ENCODE data around the gene TACC3.

Gene TACC3

DNA sequence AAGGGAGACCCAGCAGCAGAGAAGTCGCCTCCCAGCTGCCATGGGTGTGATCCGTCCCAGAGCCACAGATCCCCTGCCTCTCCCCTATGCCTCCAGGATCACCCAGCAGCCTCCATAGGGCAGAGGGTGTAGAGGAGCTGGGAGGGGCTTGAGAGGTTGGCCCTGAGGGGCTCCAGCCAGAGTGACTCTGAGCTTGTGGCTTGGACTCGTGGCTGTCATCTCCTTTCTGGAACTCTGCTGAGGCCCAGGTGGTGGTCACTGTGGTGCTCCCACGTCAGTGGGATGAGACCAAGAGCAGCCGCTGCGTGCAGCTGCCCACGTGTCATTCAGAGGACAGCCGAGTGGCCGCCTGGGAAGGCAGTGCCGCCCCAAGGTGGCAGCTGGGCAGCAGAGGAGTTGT lies 4.2 kb downstream of the TACC3 start:
- DNase-seq = no peak

DNA sequence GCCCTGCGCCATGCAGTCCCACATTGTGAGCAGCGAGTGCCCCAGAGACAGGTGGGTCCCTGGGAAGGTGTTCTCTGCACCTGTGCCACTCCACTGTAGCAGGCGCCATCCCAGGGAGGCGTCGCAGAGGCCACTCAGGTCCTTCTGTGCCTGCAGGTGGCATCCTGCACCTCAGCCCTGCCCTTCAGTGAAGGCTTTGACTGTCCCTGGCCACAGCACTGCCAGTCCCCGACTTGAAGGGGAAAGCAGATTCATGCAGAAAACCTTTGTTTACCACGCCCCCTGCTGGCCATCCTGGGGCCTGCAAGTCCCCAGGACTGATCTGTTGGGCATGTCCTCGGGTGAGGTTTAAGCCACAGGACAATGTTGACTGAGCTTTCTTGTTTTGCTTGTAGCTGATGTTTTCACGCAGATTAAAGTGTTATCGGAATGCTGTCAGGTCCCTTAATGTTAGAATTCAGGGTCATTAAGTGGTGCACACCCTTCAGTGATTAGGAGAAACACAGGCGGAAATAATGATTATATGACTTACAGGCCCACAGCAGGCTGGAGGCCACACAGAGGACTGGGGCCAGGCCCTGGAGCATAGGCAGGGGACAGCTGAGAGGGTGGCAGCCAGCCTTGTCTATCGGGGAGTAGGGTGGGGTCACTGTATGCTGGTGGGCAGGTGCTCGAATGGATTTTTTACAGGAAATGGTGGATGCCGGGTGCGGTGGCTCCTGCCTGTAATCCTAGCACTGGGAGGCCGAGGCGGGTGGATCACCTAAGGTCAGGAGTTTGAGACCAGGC lies 5.0 kb downstream of the TACC3 start:
- peak; percentile 90 for DNase-seq

DNA sequence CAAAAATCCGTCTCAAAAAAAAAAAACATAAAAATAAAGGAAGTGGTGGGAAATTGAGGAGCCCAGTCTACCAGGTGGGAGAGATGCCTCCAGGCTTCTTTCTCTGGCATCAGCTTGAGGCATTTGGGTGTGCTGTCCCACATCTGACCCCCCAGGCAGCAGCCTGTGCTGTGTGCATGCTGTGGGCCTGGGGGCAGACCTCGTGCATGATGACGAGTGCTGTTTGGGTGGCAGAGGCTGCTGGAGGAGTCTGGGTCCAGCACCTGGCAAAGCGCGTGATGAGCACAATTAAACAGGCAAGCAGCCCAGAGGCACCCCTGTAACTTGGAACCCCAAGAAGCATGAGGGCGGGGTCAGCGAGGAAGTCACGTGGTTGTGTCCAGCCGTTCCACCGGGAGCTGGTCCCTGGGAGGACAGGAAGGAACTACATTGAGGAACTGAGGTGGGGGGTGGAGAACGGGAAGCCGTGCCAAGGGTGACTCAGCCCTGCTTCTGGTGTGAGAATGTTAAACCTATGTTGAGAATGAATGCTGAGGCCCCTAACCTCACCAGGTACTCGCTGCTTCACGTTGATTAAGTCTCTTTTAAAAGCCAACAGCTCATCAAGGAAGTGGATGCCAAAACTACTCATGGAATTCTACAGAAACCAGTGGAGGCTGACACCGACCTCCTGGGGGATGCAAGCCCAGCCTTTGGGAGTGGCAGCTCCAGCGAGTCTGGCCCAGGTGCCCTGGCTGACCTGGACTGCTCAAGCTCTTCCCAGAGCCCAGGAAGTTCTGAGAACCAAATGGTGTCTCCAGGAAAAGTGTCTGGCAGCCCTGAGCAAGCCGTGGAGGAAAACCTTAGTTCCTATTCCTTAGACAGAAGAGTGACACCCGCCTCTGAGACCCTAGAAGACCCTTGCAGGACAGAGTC lies 6.1 kb downstream of the TACC3 start:
- no peak for DNase-seq

DNA sequence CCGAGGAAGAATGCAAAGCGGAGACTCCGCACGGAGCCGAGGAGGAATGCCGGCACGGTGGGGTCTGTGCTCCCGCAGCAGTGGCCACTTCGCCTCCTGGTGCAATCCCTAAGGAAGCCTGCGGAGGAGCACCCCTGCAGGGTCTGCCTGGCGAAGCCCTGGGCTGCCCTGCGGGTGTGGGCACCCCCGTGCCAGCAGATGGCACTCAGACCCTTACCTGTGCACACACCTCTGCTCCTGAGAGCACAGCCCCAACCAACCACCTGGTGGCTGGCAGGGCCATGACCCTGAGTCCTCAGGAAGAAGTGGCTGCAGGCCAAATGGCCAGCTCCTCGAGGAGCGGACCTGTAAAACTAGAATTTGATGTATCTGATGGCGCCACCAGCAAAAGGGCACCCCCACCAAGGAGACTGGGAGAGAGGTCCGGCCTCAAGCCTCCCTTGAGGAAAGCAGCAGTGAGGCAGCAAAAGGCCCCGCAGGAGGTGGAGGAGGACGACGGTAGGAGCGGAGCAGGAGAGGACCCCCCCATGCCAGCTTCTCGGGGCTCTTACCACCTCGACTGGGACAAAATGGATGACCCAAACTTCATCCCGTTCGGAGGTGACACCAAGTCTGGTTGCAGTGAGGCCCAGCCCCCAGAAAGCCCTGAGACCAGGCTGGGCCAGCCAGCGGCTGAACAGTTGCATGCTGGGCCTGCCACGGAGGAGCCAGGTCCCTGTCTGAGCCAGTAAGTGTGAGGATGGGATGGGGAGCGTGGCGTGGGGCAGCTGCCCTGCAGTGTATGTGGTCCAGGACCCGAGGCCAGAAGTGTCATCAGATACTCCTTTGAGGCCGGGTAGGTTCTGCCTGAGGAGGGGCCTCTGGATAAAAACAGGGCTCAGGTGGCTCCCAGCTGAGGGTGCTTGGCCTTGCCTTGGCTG lies 7.0 kb downstream of the TACC3 start:
- DNase-seq = no peak

DNA sequence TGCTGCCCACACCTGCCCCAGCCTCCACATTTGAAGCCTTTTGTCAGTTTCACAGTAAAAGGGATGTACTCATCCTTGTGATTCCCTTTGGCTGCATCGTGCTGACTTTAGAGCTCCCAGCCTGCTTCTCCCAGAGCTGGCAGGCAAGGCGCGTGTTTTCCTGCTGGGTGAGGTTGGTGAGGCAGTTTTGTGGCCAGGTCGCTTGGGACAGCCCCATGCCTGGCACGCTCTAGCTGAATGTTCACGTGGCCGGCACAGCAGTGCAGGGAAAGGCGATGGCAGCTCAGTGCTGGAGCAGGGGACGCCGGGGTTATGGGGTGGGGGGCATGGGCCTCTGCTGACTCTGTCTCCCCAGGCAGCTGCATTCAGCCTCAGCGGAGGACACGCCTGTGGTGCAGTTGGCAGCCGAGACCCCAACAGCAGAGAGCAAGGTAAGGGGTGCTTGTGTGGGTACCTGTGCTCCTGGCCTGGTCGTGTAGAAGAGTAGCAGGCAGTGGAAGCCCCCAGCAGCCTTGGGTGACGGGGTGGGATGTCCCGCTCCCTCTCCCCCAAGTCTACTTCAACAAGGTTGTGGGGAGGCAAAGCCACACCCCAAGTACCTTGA lies 9.3 kb downstream of the TACC3 start:
- DNase-seq = no peak

DNA sequence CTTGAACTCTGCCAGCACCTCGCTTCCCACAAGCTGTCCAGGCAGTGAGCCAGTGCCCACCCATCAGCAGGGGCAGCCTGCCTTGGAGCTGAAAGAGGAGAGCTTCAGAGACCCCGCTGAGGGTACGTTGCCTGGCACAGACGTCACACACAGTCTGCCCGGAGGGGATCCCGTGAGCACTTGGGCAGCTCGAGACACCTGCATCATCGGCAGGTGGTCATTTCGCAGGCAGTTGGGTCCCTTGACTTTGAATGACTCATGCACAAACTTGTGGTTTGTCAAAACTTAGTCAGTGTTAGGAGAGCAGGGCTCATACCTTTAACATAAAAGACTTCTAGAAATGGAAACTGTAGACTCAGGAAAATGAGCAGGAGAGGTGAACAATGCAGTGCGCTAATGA lies 9.9 kb downstream of the TACC3 start:
- DNase-seq = no peak

DNA sequence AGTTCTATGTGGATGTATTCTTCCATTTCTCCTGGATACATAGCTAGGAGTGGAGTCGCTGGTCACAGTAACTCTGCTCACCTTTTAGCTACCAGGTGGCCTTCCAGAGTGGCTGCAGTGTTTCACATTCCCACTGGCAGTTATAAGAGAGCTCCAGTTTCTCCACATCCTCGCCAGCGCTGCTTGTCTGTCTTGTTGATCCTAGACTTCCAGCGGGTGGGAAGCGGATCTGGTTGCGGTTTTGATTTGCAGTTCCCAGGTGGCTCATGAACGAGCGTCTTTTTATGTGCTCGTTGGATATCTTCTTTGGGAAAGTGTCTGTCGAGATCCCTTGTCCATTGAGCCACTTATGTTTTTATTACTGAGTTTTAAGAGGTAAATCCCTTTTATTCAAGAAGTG lies 11.6 kb downstream of the TACC3 start:
- no peak for DNase-seq

DNA sequence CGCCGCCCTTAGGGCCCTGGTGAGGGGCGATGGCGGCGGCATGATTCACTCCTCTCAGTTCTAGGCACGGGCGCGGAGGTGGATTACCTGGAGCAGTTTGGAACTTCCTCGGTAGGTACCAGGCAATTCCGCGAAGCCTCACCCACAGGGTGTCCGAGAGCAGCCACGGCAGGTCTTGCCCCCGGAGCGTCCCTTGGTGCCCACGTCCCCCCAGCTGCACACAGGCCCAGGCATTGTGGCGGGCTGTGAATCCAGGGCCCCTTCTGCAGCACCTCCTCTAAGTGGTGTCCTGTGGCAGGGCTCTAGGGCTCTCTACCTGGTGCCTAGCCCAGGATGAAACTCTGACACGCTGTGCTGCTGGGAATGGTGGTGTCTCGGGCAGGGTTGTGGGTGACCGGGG lies 13.9 kb downstream of the TACC3 start:
- DNase-seq = no peak

DNA sequence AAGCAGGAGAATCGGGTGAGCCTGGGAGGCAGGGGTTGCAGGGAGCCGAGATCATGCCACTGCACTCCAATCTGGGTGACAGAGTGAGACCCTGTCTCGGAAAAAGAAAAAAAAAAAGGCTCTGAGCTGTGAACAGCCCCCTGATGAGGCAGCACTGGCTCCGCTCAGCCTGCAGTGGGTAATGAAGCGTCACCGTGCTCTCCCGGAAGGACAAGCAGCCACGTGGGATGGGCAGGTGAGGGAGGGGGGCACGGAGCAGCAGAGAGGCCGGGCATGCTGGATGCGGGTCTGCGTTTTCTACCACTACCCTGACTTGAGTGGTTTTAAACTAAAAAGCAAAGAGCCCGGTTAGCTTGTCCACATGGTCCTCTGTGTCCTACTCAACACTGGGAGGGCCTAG lies 15.5 kb downstream of the TACC3 start:
- no peak for DNase-seq

DNA sequence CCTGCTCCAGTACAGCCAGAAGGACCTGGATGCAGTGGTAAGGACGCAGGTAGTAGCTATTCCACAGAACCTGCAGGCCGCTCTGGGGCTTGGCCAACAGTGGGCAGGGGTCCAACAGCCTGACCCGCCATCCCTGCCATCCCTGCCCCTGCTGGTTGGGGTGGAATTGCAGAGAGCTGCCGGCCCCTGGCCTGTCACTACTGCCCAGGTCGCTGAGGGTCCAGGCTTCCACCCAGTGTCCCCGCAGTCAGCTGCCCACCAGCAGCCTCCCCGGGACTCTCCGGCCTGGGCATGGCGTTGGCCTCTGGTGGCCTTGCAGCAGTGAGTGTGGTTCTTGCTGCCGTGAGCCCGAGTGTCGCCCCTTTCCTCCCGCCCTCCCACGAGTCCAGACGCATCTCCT lies 16.3 kb downstream of the TACC3 start:
- DNase-seq = no peak

DNA sequence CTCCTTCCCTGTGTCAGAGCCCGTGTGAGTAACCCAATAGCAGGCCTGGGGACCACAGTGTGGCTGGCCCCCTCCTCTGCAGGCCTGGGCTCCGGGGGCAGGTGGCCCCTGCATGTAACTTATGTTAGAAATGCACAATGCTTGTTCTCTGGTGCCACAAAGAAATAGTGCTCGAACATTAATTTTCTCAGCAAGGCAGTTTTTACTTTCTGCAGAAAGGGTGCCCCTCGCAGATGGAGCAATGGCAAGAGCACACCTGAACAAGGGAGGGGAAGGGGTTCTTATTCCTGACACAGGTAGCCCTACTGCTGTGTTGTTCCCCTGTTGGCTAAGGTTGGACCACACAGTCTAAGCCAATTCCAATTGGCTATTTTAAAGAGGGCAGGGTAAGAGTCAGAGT lies 17.1 kb downstream of the TACC3 start:
- DNase-seq = no peak

DNA sequence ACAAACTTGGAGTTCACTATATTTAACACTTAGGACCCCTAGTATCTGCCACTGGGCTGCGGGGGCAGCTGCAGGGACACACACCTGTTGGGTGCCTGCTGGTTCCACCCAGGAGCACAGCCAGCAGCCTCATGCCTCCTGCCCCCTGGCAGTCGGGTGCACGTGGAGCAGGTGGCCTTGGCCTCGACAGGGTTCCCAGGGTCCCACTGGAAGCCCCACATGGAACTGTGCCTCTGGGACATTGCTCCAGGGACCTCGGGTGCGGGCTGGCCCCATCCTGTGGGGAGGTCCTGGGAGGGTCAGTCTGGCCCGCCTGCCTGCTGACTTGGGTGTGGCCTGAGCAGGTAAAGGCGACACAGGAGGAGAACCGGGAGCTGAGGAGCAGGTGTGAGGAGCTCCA lies 18.0 kb downstream of the TACC3 start:
- no peak for DNase-seq

DNA sequence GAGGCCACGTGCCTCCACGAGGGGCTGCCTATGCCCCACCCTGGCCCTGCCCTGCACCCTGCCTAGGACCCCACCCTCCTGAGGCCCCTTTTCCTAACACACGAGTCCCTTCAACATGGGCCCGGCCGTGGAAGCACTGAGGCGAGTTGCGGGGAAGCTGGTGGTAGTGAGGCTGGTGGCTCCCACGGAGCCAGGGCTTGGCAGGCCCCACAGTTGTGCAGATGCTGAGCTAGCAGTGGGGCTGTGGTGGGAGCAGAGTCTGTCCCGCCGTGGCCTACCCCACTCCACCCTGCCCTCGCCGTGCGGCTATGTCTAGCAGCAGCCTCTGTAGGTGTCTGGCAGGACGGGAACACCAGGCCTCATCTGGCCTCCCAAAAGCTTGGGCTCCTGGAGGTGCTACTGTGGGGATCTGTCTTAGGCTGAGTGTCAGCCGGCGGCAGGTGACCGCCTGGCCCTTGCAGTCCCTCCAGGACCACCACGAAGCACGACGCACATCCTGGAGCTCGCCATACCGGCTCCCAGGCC lies 18.8 kb downstream of the TACC3 start:
- no peak for DNase-seq

DNA sequence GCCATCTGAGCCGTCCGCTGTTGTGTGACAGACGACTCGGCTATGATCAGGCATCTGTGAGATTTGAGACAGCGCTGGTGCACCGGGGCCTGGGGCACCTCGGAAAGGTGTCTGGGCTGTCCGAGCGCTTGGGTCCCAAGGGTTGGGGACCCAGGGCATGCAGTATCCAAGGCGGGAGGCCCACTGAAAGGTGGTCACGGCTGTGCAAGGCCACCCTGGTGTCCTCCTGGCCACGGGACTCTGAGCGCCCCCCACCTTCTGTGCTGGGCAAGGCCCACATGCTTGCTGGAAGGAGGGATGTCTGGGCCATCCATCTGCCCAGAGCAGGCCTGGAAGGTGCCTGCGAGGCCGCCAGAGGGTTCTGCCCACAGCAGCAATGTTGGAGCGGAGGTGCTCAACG lies 19.9 kb downstream of the TACC3 start:
- DNase-seq = no peak

DNA sequence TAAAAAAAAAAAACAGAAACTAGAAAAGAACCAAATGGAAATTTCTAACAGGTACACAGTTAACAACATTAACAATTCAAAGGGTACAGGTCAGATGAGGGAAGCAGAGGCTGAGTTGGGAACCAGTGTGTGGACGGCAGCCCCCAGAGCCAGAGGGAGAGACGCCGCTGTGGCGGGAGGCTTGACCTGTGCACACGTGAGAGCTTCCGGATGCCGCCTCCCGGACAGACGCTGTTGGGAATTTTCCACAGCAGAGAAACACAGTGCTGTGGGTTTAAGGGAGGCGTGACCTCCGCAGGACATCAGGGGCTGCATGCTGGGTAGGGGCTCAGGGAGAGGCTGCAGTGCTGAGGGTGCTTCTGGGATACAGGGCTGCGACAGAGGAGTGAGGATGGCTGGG lies 22.2 kb downstream of the TACC3 start:
- DNase-seq = no peak

DNA sequence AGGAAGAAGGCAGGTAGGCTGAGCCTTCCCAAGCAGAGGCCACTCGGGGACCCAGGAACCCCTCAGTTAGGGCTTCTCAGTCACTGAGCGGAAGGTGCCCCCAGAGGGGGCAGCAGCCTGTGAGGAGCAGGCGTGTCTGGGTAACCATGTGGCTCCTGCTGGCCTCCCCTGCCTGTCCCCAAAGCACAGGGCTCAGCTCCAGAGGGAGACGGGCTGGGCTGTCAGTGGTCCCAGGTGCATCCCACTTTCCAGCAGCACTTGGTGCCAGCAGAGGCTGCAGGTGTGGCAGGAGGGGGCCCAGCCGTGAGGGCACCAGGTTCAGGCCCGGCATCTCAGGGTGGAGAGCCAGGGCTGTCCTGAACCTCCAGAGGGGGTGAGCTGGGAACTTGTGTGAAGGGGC lies 22.7 kb downstream of the TACC3 start:
- DNase-seq = no peak

DNA sequence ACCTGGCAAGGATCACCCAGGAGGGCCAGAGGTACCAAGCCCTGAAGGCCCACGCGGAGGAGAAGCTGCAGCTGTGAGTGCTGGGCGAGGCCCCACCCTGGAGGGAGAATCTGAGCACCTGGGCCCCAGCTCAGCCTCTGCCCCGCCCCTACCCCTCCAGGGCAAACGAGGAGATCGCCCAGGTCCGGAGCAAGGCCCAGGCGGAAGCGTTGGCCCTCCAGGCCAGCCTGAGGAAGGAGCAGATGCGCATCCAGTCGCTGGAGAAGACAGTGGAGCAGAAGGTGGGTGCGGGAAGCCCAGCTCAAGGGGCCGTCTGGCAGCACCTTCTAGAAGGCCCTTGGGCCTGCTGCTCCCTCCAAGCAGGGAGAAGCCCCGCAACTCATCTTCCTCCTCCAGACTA lies 23.2 kb downstream of the TACC3 start:
- no peak for DNase-seq

DNA sequence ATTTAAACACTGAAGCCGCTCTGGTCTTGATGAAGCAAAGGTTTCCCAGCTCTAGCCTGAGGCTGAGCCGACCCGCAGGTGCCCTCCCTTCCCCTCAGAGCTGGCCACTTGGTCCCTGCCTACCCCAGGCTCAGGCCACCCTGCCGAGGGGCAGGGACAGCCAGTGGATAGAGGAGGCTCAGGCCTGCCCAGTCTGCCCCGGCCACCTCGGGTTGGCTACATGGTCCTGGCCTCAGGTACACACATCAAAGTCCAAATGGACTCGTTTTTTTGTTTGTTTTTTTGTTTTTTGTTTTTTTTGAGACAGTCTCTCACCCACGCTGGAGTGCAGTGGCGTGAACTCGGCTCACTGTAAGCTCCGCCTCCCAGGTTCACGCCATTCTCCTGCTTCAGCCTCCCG lies 23.8 kb downstream of the TACC3 start:
- no peak for DNase-seq

DNA sequence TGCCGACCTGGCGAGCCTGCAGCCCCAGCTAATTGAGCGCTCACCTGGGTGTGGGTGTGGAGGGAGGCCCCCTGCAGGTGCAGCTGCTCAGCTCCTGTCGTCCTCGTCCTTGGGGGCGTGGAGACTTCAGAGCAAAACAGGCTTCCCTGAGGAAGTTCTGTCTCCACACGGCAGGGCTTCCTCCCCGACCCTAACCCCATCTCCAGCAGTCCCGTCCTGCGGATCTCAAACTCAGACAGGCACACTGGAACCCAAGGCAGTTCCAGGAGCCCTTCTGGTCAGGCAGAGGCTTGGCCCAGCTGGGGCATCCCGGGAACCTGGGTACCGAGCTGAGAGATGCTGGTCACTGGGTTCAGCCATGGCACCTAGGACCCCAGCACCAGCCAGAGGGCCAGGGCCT lies 24.4 kb downstream of the TACC3 start:
- DNase-seq = no peak

DNA sequence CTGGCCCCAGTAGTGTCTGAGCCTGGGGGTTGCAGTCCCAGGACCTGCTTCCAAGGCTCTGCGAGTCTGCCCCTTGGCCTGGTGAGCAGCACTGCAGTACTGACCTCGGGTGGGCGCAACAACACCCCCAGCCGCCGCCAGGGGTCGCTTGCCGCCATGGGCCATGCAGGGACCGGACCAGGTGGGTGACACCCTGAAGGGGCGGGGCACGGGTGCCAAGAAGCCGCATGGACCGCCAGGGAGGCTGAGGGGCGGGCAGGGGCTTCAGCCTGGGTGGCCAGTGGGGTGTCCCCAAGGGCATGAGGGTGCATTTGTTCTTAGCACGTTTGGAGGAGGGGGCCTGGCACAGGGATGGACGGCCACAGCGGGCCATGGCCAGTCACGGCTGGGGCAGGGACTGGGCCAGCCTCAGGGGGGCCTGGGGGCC lies 25.0 kb downstream of the TACC3 start:
- peak; percentile 79 for DNase-seq

DNA sequence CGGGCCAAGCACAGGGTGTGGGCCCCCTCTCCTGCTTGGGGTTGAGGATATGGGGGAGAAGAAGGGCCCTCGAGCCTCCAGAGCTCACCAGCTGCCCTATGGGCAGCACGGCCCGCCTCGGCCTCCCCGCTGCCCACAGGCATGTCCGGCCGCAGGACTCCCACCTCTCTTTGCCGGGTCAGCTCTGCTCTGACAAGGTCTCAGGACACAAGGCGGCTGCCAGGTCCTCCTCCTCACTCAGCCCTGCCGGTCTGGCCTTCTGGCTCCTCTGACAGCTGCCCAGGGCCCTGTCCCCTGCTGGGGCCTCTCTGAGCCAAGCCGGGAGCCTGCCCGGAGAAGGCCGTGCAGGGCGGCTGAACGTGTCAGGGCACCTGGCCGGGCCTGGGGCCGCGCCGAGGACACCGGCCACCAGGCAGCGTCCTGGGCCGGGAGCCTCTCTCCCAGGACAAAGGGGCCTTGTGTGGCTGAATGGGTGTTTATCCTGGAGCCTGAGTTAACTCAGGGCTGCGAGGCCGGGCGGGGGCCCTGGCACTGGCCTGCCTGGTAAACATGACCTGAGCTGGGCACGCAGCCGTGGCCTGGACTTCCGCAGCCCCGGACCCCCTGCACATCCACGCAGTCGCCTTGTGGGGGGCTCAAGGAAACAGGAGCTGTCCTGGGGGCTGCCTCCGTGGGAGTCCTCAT lies 25.7 kb downstream of the TACC3 start:
- DNase-seq = no peak

DNA sequence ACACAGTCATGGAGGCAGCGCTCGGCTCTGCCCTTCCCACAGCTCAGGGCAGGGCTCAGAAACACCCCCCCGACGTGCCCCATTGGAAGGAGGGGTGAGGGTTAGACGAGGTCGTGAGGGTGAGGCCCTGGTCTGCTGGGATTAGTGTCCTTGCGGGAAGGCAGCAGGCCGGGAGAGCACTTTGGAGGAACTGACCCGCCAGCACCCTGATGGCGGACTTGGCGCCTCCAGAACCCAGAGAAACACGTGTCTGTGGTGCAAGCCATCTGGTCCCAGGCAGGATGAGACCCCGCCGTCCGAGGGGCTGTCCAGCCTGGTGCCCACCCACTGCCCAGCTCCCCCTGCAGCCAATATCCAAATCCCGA lies 26.3 kb downstream of the TACC3 start:
- DNase-seq = no peak
